Neural crest cell (in vitro differentiated cells): ENCODE measurements around the gene HYCC2. TPM values are rescaled to one million over a fixed set of nuclear protein-coding genes. Genes with fewer than 3 reads are reported as not detected.
"Not testable (repeated sequence)": the region's sequence is repeated elsewhere in the genome, so short reads cannot be mapped to it uniquely, and the experiment has no call there.

Experiments
- DNase-seq: peaks from one replicate; pipeline ENCODE4 v3.0.0; 2021; ENCODE audit warnings: low read depth, mixed read lengths, low spot score
- H3K27ac Mint-ChIP-seq: one replicate; pipeline ENCODE4 v1.8.0; 2021; ENCODE audit warnings: mild to moderate bottlenecking, mixed read lengths; ENCODE audit not compliant: unreplicated experiment
- H3K27me3 Mint-ChIP-seq: 2 replicates; pipeline ENCODE4 v1.8.0; 2021; ENCODE audit warnings: low read depth, mild to moderate bottlenecking, mixed read lengths
- H3K36me3 Mint-ChIP-seq: 2 replicates; pipeline ENCODE4 v1.8.0; 2021; ENCODE audit warnings: low read depth, mild to moderate bottlenecking, mixed read lengths
- H3K4me1 Mint-ChIP-seq: 2 replicates; pipeline ENCODE4 v1.8.0; 2021; ENCODE audit warnings: mixed read lengths
- H3K4me3 Mint-ChIP-seq: one replicate; pipeline ENCODE4 v1.8.0; 2021; ENCODE audit warnings: mild to moderate bottlenecking, mixed read lengths
- H3K9me3 Mint-ChIP-seq: 2 replicates; pipeline ENCODE4 v1.8.0; 2021; ENCODE audit warnings: mixed read lengths
- long read RNA-seq: library from polyadenylated mRNA; unstranded; transcript quantifications from one replicate; pipeline ENCODE4 v2.0.0, GENCODE V29; 2020
- total RNA-seq: library from RNA; stranded (reverse); gene quantifications from 2 replicates; pipeline ENCODE4 v1.2.1, GENCODE V29; 2021
- TF ChIP-seq, protein P1 (sequence below): fragments of 200-600 bp; sonication (generic); conservative IDR thresholded peaks from 2 replicates; pipeline ENCODE4 v1.5.0; 2021; ENCODE audit warnings: antibody characterized with exemption, mild to moderate bottlenecking

Gene HYCC2
- 14.6 and 17.4 TPM in 2 replicates for total RNA-seq
- long read RNA-seq, full-length matches to known transcripts = 7 of 23 reads
- long read RNA-seq, partial matches to known transcripts = 7 of 23 reads
- long read RNA-seq, other reads (novel, unspliced or antisense) = 9 of 23 reads

- Mint-ChIP-seq H3K36me3 (no peaks in the 10 kb centered on the region), H3K9me3 (no peaks in the 10 kb centered on the region), H3K27me3 (no peaks in the 10 kb centered on the region), H3K27ac (peak within 1 kb of the TSS; percentile 99), H3K4me3 (peak within 1 kb of the TSS; percentile 97), H3K4me1 (peaks cover 36% of the 10 kb centered on the region)
- TF ChIP-seq, protein P1, sequence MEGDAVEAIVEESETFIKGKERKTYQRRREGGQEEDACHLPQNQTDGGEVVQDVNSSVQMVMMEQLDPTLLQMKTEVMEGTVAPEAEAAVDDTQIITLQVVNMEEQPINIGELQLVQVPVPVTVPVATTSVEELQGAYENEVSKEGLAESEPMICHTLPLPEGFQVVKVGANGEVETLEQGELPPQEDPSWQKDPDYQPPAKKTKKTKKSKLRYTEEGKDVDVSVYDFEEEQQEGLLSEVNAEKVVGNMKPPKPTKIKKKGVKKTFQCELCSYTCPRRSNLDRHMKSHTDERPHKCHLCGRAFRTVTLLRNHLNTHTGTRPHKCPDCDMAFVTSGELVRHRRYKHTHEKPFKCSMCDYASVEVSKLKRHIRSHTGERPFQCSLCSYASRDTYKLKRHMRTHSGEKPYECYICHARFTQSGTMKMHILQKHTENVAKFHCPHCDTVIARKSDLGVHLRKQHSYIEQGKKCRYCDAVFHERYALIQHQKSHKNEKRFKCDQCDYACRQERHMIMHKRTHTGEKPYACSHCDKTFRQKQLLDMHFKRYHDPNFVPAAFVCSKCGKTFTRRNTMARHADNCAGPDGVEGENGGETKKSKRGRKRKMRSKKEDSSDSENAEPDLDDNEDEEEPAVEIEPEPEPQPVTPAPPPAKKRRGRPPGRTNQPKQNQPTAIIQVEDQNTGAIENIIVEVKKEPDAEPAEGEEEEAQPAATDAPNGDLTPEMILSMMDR = peak; percentile 43
- peak; percentile 86 for DNase-seq
These were observed at the start of gene HYCC2, which contains the start of gene NDUFB3 for GRCh38 chr2:201071479-201072200. HYCC2 (minus strand) TSS chr2:201071671; CDS start chr2:201024009, 47,662 bp downstream. NDUFB3 (plus strand) TSS chr2:201072001; CDS start chr2:201078883, 6,882 bp downstream.

DNA sequence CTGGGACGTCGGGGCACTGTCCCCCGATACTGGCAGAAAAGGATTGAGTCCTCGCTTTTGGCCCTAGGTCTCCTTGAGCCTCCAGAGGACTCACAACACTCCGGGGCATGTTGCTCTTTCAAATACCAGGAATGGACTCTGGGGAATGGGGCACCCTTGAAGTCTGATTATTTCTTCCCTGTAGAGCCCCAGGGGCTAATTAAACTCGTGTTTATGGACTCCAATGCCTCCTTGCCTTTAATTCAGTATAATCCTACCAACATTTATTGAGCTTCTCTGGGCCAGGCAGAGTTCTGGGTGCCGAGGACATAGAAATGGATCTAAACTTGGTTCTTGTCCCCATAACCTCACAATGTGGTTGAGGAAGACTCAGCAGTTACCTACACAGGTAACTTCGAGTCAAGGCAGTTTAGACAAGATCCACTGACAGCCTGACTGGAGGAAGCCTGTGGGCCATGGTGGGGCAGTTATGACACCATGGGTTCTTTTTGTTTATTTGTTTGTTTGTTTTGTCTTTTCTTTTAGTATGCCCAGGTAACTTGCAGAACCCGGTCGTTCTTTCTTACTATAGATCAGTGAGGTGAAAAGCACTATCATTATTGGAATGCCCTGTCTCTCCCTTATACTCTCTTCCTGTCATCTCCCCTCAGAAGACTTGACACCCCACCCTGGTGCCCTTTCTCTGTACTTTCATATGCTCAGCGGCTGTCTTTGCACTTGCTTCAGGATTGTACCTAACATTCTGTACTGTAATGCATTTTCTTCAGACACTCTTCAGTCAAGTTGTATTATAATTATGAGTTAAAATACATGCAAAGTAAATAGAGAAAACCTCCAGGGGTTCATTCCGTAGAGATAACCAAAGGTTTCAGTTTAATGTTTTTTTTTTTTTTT is 47.7 kb upstream of the HYCC2 start:
- peak overlapping the region; percentile 83 for H3K4me3 Mint-ChIP-seq

GRCh38 chr2:201118121-201118960 is 46.9 kb upstream of the HYCC2 start:
- peak overlapping the region; percentile 83 for H3K4me3 Mint-ChIP-seq
- H3K9me3 Mint-ChIP-seq = no peaks in the 10 kb centered on the region
- TF ChIP-seq, protein P1 = peak; percentile 53
- H3K27me3 Mint-ChIP-seq = no peaks in the 10 kb centered on the region
- no peak overlapping the region for H3K27ac Mint-ChIP-seq
- H3K36me3 Mint-ChIP-seq = no peaks in the 10 kb centered on the region
- peak; percentile 32 for DNase-seq
- peaks cover 12% of the 10 kb centered on the region for H3K4me1 Mint-ChIP-seq

More for the DNA sequence above, 47.7 kb upstream of the HYCC2 start:
- TF ChIP-seq, protein P1 = no peak
- Mint-ChIP-seq H3K36me3 (no peaks in the 10 kb centered on the region), H3K27me3 (peaks cover 3% of the 10 kb centered on the region), H3K27ac (no peak overlapping the region), H3K9me3 (no peaks in the 10 kb centered on the region), H3K4me1 (peaks cover 20% of the 10 kb centered on the region)
- no peak for DNase-seq

GRCh38 chr2:201117735-201118094 is 46.2 kb upstream of the HYCC2 start:
- H3K9me3 Mint-ChIP-seq, H3K27ac Mint-ChIP-seq, DNase-seq, H3K27me3 Mint-ChIP-seq, H3K36me3 Mint-ChIP-seq: not testable (repeated sequence)
- peaks cover 12% of the 10 kb centered on the region for H3K4me1 Mint-ChIP-seq
- H3K4me3 Mint-ChIP-seq = peak overlapping the region; percentile 90

DNA sequence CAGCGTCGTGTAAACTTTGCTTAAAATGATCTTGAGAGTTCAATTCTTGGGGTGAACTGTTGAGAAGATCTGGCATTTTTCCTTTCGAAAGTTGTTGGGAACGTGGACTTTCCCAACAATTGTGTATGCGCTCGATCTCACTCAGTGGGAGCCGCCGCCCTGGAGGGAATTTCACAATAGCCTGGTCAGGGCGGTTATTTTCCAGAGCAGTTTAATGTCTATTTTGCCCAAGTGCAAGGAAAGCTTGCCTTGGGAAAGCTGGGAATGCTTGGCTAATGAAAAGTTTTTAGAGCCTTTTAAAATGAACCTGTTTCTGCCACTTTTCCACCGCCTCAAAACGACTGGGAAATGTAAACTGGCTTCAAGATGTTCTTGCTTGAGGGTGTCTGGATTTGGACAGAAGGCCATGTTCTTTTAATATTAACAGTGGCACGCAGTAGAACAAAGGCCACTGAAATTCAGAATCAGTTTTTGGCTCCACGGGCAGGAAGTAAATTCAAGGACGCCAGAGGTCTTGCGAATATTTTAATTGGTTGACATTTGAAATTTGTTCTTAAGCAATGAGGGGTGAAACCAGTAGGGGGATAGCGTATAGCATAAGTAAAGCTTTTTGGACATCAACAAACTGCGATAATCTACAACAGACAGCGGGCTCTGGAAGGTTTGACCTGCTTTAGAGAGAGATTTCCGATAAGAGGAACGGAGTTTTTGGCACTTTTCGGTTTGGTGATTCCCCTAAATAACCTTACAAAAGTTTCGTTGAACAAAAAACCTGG is 45.7 kb upstream of the HYCC2 start:
- TF ChIP-seq, protein P1 = peak; percentile 49
- Mint-ChIP-seq H3K4me1 (peaks cover 12% of the 10 kb centered on the region), H3K36me3 (no peaks in the 10 kb centered on the region), H3K4me3 (peak overlapping the region; percentile 90), H3K27me3 (no peaks in the 10 kb centered on the region), H3K9me3 (no peaks in the 10 kb centered on the region), H3K27ac (peak overlapping the region; percentile 92)
- no peak for DNase-seq
